Caki2 (cell line): ENCODE measurements around the gene CHN1. TPM values are rescaled to one million over a fixed set of nuclear protein-coding genes. Genes with fewer than 3 reads are reported as not detected.
A peak's percentile ranks its signal among the peaks of the same experiment; 100 is the strongest.

Experiments used
- DNase-seq: peaks from one replicate; pipeline ENCODE4 v3.0.0-alpha.2; 2015; ENCODE audit warnings: low read depth
- in situ Hi-C: cut with HindIII; loops from 2 replicates; pipeline ENCODE4 v1.10.0; 2016; ENCODE audit warnings: low sequenced_read_pairs, low pct_unique_long_range_greater_than_20kb, mixed read lengths
- total RNA-seq: library from RNA; depleted of rRNA; stranded (reverse); fragments of >200 nt; shearing (Covaris generic); gene quantifications from 2 replicates; pipeline ENCODE4 v1.2.3, GENCODE V29; 2014; ENCODE audit warnings: low replicate concordance

The CHN1 gene
- total RNA-seq, 1 experiment from 2014 or later = 8.8 TPM

DNA sequence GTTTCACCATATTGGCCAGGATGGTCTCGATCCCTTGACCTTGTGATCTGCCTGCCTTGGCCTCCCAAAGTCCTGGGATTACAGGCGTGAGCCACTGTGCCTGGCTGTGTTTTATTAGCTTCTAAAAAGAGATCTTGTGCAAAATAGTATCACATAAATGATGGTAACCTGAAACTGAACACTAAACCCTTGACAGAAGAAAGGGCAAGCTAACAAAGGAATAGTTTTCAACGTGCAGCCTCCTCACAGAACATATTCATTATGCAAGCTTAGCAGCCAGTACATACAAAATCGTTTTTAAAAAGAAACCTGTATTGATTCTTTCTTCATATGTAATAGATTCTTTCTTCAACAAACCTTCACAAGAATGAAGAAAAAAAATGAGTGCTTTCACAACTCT, 20.6 kb downstream of the CHN1 start:
- in situ Hi-C loops = no loop called here
- DNase-seq = no peak

DNA sequence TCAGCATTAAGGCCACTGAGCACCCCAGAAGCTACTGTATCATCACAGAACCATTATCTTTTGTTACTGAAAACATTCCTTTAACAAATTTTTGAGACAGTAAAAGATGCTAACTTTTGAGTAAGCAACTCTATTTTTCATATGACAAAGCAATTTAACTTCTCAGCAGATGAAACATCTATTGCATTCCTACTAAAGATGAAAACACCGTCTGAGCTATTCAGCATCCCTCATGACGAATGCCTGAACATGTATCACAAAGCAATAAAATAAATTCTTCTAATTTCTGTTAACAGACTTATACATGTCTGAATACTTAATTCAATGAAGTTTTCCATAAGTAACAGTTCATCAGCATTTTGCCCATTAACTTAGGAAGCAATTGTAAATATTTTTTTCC, 23.9 kb downstream of the CHN1 start:
- in situ Hi-C loops = no loop called here
- DNase-seq = no peak

DNA sequence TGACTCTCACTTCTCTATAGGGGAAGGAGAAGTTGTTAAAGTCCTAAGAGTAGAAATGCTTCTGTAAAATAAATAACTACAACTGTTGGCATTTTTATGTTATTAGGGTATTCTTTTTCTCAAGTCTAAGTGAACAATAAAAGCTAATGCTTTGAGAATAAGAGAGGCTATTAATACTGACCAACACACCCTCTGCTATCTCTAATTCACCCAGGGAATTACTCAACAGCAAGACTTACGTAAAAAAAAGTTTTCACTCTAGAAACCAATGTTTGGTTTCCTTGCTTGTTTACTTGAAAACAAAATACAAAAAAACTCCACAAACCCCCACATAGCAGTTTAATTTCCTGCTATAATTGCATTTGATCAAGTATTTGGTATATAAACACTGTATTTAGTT, 25.2 kb downstream of the CHN1 start:
- in situ Hi-C loops = no loop called here
- no peak for DNase-seq

DNA sequence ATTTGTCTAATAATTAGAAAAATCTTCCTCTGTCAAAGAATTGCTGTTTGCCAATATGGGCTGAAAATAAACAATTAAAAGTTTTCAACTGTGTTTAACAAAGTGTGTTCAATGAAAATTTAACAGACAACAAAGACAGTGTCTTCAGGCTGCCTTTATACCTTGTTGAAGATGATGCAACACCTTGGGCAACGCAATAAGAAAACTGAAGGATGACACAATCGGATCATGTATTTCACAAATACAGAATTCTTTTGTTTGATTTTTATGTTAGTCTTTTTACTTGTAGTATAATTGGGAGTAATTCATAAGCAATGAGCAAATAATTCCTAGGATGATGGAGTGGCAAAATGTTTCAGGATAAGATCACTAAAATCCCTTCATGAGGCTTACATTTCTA, 27.8 kb downstream of the CHN1 start:
- no peak for DNase-seq
- in situ Hi-C loops = no loop called here

- in situ Hi-C loops = loop anchor here (5.0 kb wide), 1 partner anchor 202 kb away; no protein-coding TSS in a partner anchor
- DNase-seq = peak; percentile 39
Observed at GRCh38 chr2:174974131-174974530, 31.1 kb downstream of the CHN1 start.

DNA sequence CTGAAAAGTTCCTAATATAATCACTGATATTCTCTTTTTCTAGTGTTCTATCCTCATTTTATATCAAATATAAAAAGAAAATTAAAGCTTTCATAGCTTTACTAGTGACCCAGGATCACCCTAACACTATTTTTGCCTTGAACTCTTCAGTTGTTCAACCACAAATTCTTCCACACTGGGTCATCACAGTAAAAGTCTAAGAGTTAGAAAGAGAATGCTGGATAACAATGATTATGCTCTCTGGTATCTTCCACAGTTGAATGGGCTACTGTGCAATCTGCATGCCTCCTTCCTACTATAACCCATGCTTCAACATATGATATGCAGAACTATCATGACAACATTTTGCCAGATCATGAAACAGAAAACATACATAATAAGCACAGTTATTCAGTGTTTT, 32.3 kb downstream of the CHN1 start:
- DNase-seq = peak; percentile 69
- in situ Hi-C loops = loop anchor here (5.0 kb wide), 1 partner anchor 201 kb away; no protein-coding TSS in a partner anchor

GRCh38 chr2:174971868-174972781, 33.1 kb downstream of the CHN1 start:
- in situ Hi-C loops = loop anchor here (5.0 kb wide), 1 partner anchor 200 kb away; no protein-coding TSS in a partner anchor
- DNase-seq = peak; percentile 91

GRCh38 chr2:174970092-174970491, 35.1 kb downstream of the CHN1 start:
- in situ Hi-C loops = loop anchor here (5.0 kb wide), 1 partner anchor 198 kb away; no protein-coding TSS in a partner anchor
- no peak for DNase-seq

DNA sequence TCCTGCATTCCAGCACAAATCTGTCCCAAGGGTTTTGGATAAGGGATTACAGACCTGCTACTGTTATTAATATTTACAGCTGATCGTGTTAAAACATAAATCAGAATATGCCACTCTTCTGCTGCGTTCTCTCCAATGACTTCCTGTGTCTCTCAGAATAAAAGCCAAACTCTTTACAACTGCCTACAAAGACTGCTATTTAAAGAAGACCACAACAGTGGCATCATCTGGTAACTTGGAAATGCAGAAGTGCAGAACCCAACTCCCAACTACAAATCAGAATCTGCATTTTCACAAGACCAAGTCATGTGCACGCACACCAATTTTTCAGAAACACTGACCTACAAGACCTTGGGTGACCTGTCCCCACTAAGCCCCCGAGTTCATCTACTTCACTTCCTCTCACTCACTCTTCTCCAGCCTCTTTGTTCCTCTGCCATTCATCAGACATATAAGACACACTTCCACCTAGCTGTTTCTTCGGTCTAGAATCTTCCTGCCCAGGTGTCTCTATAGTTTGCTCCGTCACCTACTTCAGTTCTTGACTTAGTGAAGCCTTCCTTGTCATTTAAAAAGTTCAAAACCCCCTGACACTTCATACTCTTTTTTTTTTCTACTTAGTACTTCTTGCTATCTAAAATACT, 36.0 kb downstream of the CHN1 start:
- DNase-seq = no peak
- in situ Hi-C loops = no loop called here

DNA sequence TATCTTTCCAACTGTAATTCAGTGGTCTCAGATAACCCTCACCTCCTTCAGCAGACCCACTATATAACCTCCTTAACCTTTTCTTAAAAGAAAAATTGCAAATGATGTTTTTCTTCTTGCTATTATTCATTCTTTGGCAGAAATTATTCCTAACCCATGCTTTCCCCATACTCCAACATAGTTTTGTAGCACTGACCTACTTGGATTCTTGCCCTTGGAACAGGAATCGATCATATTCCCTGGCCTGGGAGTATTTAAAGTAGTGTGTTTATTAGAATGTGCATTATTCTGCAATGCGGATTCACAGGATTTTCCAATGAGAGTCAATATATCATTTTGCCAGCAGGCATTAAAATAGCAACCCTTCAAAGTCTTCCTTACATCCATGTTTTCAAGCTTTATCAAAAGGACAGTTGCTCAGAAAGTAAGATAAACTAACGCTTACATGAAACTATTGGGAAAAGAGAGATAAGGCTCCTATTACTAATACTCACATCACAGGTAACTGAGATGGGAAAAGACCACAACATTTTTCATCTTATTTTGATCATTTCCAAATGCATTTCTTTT, 37.4 kb downstream of the CHN1 start:
- in situ Hi-C loops = no loop called here
- DNase-seq = no peak

GRCh38 chr2:174967086-174967485, 38.1 kb downstream of the CHN1 start:
- in situ Hi-C loops = no loop called here
- DNase-seq = no peak

- DNase-seq = peak; percentile 24
- in situ Hi-C loops = no loop called here
Observed at GRCh38 chr2:174965992-174966744, 39.0 kb downstream of the CHN1 start.

GRCh38 chr2:174965551-174965950, 39.6 kb downstream of the CHN1 start:
- DNase-seq = no peak
- in situ Hi-C loops = no loop called here

- in situ Hi-C loops = no loop called here
- no peak for DNase-seq
Observed at GRCh38 chr2:174964404-174964803, 40.8 kb downstream of the CHN1 start.

DNA sequence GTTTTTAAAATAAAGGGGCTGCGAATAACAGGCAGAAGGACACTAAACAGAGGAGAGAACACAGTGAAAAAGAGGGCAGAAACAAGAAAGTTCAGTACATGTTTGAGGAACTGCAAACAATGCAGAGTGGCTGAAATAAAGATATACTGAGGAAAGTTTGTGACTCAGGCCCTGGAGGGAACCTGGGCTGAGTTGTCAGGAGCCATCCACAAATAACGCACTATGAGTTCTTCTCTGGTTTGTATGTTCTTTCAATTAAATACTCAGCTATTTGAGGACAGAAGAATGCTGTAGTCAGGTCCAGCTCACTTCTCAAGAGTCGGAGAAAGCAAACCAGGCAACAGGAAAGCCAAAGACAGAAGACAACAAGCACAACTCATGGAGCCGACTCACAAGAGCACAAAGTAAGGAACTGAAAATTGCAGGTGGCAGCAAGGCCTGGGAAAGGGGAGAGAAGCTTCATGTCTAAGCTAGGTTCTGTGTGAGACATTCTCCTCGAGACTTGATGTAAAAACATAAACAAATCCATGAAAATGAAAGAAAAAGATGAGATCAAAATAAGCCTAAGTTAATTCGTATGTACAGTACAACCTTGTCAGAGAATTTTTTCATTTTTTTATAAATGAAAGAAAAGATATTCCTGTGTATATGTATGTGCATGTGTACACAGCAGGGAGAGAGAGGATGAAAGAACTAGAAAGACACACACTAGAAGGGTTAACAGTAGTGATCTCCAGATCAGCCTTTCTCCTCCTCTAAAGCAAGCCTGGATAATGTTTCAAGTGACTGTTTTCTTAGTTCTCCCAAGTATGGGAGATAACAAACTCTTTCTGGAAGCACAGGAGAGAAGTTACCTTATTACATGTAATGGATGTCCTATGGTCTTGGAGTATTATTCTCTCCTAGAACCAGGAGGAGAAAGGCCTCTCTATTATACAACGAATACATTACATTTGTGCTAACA, 41.5 kb downstream of the CHN1 start:
- in situ Hi-C loops = no loop called here

GRCh38 chr2:174959787-174960186, 45.4 kb downstream of the CHN1 start:
- no peak for DNase-seq
- in situ Hi-C loops = no loop called here

More for the DNA sequence above, 41.5 kb downstream of the CHN1 start:
- DNase-seq = no peak

DNA sequence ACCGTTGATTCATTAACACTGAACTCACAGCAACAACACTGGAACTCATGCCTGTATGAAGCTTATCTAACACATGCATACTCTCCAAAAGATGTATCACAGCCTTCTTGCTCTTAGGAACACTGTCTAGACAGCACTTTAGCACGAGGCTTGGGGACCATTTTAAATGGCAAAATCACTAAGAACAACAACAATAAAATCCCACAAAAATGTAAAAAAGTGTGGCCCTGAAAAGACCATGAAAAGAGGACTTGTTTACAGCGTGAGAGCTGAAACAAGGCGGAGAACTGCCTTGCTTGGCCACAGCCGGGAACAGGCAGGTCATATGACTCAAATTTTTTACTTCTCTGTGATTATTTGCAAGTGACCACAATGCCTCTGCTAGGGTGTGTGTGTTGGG, 48.1 kb downstream of the CHN1 start:
- in situ Hi-C loops = no loop called here
- no peak for DNase-seq
